Measurements from ENCODE around the gene PRDM16.

DNA sequence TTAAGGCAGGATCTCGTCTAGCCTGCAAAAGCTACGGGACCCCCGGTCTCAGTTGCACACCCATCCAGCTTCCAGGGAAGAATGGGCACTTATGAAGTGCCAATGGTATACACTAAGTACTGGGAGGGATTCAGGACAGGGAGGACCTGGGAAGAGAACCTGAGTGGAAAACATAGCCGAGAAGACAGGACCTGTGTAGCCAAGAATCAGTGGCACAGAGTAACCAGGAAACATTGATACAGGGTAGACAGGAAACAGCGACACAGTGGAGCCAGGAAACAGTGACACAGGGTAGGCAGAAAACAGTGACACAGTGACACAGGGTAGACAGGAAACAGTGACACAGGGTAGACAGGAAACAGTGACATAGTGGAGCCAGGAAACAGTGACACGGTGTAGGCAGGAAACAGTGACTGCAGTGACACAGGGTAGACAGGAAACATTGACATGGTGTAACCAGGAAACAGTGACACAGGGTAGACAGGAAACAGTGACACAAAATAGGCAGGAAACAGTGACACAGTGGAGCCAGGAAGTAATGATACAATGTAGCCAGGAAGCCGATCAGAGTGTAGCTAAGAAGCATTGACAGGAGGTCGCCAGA lies 247.4 kb downstream of the PRDM16 start:
- TF ChIP-seq, protein P1, sequence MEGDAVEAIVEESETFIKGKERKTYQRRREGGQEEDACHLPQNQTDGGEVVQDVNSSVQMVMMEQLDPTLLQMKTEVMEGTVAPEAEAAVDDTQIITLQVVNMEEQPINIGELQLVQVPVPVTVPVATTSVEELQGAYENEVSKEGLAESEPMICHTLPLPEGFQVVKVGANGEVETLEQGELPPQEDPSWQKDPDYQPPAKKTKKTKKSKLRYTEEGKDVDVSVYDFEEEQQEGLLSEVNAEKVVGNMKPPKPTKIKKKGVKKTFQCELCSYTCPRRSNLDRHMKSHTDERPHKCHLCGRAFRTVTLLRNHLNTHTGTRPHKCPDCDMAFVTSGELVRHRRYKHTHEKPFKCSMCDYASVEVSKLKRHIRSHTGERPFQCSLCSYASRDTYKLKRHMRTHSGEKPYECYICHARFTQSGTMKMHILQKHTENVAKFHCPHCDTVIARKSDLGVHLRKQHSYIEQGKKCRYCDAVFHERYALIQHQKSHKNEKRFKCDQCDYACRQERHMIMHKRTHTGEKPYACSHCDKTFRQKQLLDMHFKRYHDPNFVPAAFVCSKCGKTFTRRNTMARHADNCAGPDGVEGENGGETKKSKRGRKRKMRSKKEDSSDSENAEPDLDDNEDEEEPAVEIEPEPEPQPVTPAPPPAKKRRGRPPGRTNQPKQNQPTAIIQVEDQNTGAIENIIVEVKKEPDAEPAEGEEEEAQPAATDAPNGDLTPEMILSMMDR (optimal IDR thresholded peaks at IDR 0.05 in 1 of 3, IDR thresholded peaks at IDR 0.05 in 1 of 3, conservative IDR thresholded peaks at IDR 0.05 in 1 of 3; ENCODE audit: extremely low read depth in 1 of 3, insufficient read depth in 2 of 3, low read length in 3 of 3): no peak
- no peak for TF ChIP-seq EZH2 (IDR thresholded peaks at IDR 0.05; ENCODE audit: low read length)
